Stimulated activated CD8-positive, alpha-beta memory T cell treated with anti-CD3 and anti-CD28 coated beads, Interleukin-7, amount 100 ng/mL, for 1 hour (primary cell): Measurements from ENCODE around the gene HIPK2.

Source experiments
- DNase-seq, 2 donors: peaks; one replicate each; pipeline ENCODE4 v3.0.0-alpha.2; 2020; ENCODE audit warnings: low read depth in 2 of 2

HIPK2 gene

DNA sequence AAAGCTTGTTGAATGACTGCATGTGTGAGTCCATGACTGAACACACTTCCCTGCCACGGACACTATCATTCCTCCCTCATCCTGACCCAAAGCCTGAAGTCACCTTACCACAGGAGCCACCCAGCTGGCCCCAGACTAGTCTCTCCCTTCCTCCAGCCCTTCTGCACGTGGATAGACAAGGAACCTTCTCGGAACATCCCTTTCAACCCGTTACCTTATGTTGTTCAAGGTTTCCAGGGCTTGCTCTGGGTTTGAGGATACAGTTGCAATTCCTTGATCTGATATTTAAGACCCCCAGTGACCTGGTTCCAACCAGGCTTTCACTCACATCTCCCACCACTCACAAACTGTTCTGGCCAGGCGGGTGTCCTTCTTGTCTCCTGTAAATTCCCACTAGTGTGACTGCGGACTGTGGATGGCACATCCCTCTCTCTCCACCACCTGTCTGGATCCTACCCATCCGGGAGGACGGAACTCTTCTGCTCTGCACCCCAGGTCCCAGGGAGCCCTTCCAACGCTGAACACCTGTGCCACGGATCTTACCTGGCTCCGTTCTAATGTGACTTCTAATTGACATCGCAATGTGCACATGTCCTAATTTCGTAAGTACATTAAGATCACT lies 62.5 kb downstream of the HIPK2 start:
- DNase-seq = no peak

GRCh38 chr7:139714163-139714901 lies 63.5 kb downstream of the HIPK2 start:
- no peak for DNase-seq

- no peak for DNase-seq
These were observed 64.2 kb downstream of the HIPK2 start for GRCh38 chr7:139713526-139714162.

- no peak for DNase-seq
These were observed 64.7 kb downstream of the HIPK2 start for GRCh38 chr7:139713061-139713460.

DNA sequence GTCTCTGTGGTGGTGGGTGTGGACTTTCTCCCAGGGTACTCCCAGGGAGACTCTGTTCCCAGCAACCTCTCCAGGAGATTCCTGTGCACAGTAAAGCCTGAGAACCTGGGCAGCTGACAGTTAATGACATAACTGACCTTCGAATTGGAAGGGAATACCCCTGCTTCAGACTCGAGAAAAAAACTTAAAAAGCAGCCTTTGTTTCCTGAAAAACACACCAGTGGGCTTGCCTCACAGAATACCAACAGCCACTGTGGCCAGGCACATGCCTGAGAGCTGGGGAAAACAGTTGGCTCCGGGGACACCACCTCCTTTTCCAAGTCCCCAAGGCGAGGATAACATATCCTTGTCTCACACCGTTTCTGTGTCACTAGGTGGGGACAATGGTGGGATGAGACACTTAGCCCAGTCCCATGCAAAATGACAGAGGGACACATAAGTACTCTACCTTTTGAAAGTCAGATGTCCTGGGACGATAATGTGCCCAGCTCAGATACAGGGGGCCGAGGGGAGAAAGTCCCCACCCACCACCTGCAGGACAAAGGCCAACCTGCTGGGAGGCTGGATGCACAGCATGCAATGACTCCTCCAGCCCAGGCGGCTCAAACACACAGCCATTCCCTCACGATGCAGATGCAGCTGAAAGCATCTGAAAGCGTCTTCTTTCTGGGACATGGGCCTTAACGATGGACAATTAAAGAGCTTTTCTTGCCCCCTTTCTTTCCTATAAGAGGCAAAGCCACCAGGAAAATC lies 65.6 kb downstream of the HIPK2 start:
- no peak for DNase-seq

DNA sequence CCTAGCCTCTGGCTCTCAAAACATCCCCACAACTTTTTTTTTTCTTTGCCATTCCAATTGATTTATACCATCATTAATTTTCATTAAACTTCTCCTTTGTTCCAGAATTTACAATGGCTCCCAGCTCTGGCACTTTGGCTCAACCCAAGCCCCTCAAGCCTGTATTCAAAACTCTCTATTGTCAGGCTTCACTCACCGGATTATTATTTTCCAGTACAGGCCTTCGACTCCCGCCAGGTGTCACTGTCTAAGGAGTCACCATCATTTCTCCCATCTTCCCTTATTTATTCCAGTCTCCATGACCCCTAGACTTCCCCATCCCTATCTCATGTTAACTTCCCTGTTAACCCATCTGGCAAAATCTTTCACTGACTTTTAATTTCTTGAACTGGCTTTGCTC lies 67.8 kb downstream of the HIPK2 start:
- no peak for DNase-seq

DNA sequence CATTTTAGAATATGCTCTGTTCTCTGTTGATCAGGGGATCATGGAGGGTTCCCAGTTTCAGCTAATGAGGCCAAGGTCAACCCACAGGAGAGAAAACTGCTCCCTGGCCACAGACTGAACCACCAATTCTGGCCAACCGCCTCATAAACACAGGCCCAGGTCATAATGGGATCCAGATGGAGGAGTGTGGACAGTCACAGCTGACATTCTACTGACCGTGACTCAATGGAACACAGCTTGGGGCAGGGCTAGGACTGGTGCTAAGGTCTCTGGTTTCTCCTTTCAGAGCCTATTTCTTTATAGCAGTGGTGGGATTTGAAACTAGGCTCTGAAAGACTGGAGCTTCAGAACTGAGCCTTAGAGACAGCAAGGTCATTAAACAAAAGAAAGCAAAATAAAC lies 68.3 kb downstream of the HIPK2 start:
- DNase-seq = no peak

DNA sequence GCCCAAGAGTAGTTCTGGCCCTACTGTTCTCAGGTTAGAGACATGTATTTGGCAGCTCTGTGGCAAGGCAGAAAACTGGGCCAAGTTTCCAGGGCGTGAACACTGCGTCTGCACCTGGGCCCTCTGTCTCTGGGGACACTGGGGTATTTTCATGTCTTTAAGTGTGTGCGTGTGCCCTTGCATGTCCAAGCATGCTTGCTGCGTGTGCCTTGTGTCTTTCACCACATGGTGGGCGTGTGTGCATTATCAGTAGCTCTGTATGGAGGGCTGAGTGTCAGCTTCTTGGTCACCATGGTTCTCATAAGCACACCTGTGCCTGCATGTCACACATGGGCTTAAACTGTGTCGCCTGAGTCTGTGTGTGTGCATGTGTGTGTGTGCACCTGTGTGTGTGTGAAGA lies 69.3 kb downstream of the HIPK2 start:
- DNase-seq = no peak

DNA sequence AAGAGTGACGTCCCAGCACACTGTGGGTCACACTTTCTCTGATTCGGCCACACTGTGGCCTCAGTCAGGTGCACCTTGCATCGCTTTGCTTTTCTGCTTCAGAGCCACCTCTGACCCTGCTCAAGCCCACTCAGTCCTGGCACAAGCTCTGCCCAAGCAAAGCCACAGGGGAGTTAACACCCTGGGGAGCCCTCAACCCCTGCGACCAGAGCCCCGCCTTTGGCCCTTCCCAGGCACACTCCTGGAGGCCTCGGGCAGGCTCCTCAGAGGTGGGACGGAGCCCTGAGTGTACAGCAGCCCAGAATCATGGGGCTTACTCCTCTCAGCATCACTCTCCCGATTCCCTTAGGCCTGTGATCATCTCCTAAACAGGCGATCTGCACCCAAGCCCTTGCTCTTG lies 71.0 kb downstream of the HIPK2 start:
- DNase-seq = no peak

GRCh38 chr7:139704308-139704879 lies 73.4 kb downstream of the HIPK2 start:
- DNase-seq = no peak

DNA sequence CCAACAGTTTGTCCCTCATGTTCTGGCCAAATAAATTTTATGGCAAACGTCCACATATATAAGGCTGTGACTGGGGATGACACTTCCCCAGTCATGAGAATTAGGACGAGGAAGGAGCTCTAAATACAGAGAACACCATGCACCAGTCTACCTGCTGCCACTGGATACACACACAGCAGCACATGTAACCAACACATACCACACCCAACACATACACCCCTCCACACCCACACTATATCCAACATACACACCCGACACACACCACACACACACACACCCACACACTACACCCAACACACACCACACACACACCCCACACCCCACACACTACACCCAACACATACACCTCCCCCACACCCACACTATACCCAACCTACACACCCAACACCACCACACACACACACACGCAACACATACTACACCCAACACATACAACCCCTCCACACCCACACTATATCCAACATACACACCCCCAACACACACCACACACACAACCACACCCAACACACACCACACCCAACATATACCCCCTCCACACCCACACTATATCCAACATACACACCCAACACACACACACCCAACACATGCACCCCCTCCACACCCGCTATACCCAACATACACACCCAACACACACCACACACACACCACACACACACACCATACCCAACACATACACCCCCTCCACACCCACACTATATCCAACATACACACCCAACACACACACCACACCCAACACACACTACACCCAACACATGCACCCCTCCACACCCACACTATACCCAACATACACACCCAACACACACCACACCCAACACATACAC lies 74.1 kb downstream of the HIPK2 start:
- DNase-seq = no peak

DNA sequence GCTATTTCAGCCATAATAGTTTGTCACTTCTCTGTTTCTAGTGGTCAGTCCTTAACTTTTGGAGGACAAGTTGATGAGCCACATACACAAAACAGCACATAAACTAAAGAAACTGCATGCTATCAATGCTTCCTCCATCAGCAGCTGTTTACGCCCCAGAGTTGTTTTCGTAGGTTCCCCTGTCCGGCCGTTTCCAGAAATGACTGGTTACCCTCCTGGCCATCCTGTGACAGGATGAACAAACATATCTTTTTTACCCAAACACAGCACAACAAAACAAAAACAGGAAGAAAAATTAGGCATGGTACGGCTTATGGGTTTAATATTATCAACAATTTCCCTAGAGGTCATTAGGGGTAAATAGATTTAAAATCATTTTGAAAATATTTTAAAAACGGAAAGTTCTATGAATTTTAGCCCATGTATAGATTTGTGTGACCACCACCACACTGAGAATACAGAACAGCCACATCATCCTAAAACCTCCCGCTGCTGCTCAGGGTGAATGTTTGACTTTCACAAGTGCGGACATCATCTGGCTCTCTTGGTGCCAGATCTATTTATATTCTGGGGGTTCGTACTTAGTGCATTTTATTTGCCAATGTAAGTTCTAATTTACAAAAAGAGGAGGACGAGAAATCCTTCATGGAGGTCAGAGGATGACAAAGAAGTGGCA lies 74.8 kb downstream of the HIPK2 start:
- no peak for DNase-seq

GRCh38 chr7:139702313-139702731 lies 75.5 kb downstream of the HIPK2 start:
- DNase-seq = no peak

- DNase-seq = no peak
These were observed 75.9 kb downstream of the HIPK2 start for GRCh38 chr7:139701908-139702307.

DNA sequence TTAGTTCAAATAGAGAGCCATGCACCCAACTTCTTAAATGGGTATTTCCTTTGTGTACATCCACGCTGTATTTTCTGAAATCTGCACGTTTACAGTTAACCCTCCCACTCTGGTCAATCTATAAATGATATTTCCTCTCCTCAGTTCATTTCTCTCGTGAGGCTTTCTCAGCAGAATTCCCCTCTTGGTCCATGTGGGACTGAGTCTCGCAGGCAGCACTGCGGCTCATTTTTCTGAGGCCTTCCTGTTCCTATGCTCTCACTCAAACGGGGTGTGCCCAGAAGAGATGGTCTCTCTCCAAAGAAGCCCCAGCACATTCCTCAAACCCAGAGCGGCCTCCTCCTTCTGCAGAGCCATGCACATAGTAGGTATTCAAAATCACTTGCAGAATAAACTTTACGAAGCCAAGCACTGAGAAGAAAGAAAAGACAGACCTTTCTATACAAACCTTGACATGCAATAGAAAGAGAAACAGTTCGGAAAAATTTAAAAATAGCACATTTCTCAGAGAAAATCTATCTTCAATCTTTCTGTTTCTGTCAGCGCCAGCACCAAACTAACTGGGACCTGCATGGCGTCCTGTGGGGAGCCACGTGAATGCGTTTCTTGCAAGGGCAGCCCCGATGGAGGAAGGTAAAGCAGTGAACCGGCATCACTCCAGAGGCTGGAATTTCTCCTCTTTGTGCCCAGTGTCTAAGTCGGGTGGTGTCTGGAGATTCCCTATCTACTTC lies 77.1 kb downstream of the HIPK2 start:
- no peak for DNase-seq

DNA sequence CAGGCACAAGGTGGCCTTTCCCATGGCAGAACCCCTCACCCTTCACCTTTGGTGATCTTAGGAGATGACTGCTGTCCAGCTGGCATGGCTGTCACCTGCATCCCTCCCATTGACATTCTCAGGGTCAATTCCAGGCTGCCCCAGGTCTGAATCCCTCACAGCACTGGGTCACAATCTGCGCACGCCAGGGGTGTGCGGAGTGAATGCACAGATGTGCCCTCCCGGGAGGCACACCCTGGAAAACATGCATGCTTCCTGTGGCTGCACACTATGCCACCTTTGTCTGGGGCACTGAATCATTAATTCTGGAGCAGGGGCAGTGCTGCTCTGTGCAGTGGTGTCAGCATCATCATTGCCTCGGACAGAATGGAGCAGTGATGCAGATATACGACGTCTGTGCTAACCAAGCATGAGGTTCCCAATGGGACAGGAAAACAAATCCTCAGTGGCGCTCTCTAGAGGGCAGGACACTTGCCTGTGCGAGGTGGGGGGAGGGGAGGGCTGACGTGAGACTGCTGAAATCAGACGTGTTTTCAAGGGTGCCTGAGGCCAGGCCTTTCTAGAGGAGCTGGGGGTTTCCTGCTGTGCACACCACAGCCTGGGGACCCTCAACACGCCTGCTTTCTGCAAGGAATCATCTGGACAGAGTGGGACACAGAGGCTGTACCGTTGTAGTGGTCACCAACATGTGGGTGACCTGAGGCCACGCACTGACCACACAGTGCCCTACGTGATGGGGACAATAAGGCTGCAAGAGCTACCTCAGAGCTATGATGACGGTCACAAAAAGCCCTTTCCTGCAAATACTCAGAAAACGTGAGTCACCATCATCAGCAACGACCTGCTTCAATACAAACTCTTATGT lies 77.9 kb downstream of the HIPK2 start:
- no peak for DNase-seq

DNA sequence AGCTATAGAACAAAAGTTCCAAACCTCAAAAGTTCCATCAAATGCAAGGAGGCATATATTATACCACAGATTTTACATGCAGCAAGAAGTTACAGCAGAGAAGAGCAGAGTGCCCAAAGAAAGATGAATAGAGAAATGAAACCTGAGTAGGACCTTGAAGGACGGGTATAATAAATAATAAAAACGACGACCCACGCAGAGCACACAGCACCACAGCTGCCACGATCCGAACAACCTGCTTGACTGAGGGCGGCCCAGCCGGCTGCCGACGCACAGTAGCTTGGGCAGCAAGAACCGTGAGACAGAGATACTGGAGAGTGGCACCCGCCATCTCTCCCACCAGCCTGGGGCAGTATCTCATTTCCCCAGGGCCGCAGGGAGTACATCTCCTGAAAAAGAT lies 79.0 kb downstream of the HIPK2 start:
- no peak for DNase-seq

GRCh38 chr7:139698278-139698677 lies 79.5 kb downstream of the HIPK2 start:
- no peak for DNase-seq

DNA sequence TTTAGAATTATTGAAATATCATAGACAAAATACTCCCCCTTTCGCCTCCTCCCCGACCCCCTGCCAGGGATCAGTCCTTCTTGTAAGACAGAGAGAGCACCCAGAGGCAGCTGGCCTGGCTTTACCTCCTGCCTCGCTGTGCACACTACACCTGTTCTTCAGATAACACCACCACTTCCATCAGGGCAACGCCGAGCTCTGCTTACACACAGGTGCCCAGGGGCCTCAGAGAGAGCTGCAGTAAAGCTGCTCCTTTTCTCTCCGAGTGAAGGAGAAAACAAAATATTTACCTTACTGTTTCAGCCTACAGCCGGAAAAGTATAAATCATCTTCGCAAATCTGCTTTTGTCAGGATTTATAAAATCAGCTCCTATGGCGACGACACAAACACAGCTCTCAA lies 80.7 kb downstream of the HIPK2 start:
- no peak for DNase-seq
